HFFc6 (cell line): ENCODE results near the gene PBOV1. TPM values are rescaled to one million over a fixed set of nuclear protein-coding genes. Genes with fewer than 3 reads are reported as not detected.

ENCODE experiments used
- DNase-seq: peaks from one replicate; pipeline ENCODE4 v3.0.0-alpha.2; 2018
- H3K27ac Mint-ChIP-seq: 2 replicates; pipeline ENCODE4 v1.8.0; 2020; ENCODE audit warnings: mild to moderate bottlenecking, mixed read lengths
- H3K27me3 Mint-ChIP-seq: 2 replicates; pipeline ENCODE4 v1.8.0; 2021; ENCODE audit warnings: mild to moderate bottlenecking, moderate library complexity, mixed read lengths; ENCODE audit not compliant: insufficient read depth
- H3K36me3 Mint-ChIP-seq: 2 replicates; pipeline ENCODE4 v1.8.0; 2021; ENCODE audit warnings: low read depth, mixed read lengths
- H3K4me1 Mint-ChIP-seq: 2 replicates; pipeline ENCODE4 v1.8.0; 2020; ENCODE audit warnings: low read depth, mixed read lengths
- H3K4me3 Mint-ChIP-seq: 2 replicates; pipeline ENCODE4 v1.8.0; 2020; ENCODE audit warnings: mild to moderate bottlenecking, moderate library complexity, mixed read lengths
- H3K9me3 Mint-ChIP-seq: 2 replicates; pipeline ENCODE4 v1.8.0; 2020; ENCODE audit warnings: mild to moderate bottlenecking, mixed read lengths
- CTCF ChIP-seq: fragments of 200-600 bp; sonication (generic); IDR thresholded peaks from 2 replicates; pipeline ENCODE4 v1.5.0; 2021; ENCODE audit warnings: antibody characterized with exemption, mild to moderate bottlenecking
- total RNA-seq, 6 experiments: library from RNA; stranded (reverse); fragmentation: NEBNext Ultra II Directional; extraction: Animal tissue kit (Norgen Biotek cat#: 25700); gene quantifications; 2 replicates in 1 of 6; 3 replicates in 5 of 6; pipeline ENCODE4 v1.2.3, GENCODE V29; 2021

PBOV1 gene
- total RNA-seq, 6 experiments from 2014 or later: not detected

- Mint-ChIP-seq H3K36me3 (no peaks in the 10 kb centered on the region), H3K4me1 (no peaks in the 10 kb centered on the region), H3K4me3 (no peak overlapping the region), H3K9me3 (no peaks in the 10 kb centered on the region), H3K27ac (no peak overlapping the region), H3K27me3 (peaks cover 1% of the 10 kb centered on the region; the same call in 1 of the 2 replicates)
- DNase-seq: no peak
- no peak for TF ChIP-seq CTCF
Measured at GRCh38 chr6:138205437-138206094, 12.7 kb downstream of the PBOV1 start.

GRCh38 chr6:138204792-138205384 is 13.4 kb downstream of the PBOV1 start:
- H3K9me3 Mint-ChIP-seq: no peaks in the 10 kb centered on the region
- H3K4me3 Mint-ChIP-seq: no peak overlapping the region
- TF ChIP-seq CTCF: no peak
- peaks cover 1% of the 10 kb centered on the region; the same call in 1 of the 2 replicates for H3K27me3 Mint-ChIP-seq
- H3K4me1 Mint-ChIP-seq: no peaks in the 10 kb centered on the region
- no peaks in the 10 kb centered on the region for H3K36me3 Mint-ChIP-seq
- DNase-seq: no peak
- no peak overlapping the region for H3K27ac Mint-ChIP-seq

- DNase-seq: no peak
- H3K36me3 Mint-ChIP-seq: no peaks in the 10 kb centered on the region
- no peaks in the 10 kb centered on the region for H3K9me3 Mint-ChIP-seq
- peaks cover 1% of the 10 kb centered on the region; the same call in 1 of the 2 replicates for H3K27me3 Mint-ChIP-seq
- H3K4me1 Mint-ChIP-seq: no peaks in the 10 kb centered on the region
- TF ChIP-seq CTCF: no peak
- H3K4me3 Mint-ChIP-seq: no peak overlapping the region
- no peak overlapping the region for H3K27ac Mint-ChIP-seq
Measured at GRCh38 chr6:138204303-138204702, 14.0 kb downstream of the PBOV1 start.

- no peak for DNase-seq
- peaks cover 1% of the 10 kb centered on the region; the same call in 1 of the 2 replicates for H3K27me3 Mint-ChIP-seq
- no peak overlapping the region for H3K4me3 Mint-ChIP-seq
- H3K36me3 Mint-ChIP-seq: no peaks in the 10 kb centered on the region
- TF ChIP-seq CTCF: no peak
- no peaks in the 10 kb centered on the region for H3K9me3 Mint-ChIP-seq
- no peaks in the 10 kb centered on the region for H3K4me1 Mint-ChIP-seq
- no peak overlapping the region for H3K27ac Mint-ChIP-seq
Measured at GRCh38 chr6:138203315-138203714, 15.0 kb downstream of the PBOV1 start.

- peaks cover 1% of the 10 kb centered on the region; the same call in 1 of the 2 replicates for H3K27me3 Mint-ChIP-seq
Measured at GRCh38 chr6:138201836-138202235, 16.5 kb downstream of the PBOV1 start.

More at GRCh38 chr6:138201836-138202235, 16.5 kb downstream of the PBOV1 start:
- Mint-ChIP-seq H3K27ac (no peak overlapping the region), H3K9me3 (no peaks in the 10 kb centered on the region), H3K4me1 (no peaks in the 10 kb centered on the region), H3K36me3 (no peaks in the 10 kb centered on the region), H3K4me3 (no peak overlapping the region)
- no peak for DNase-seq
- TF ChIP-seq CTCF: no peak
